H1 (cell line): ENCODE results near the gene S100A13. TPM values are rescaled to one million over a fixed set of nuclear protein-coding genes. Genes with fewer than 3 reads are reported as not detected.

Experiments used
- POLR2A ChIP-seq, 2 experiments: IDR thresholded peaks; 1 replicate in 1 of 2; 2 replicates in 1 of 2; pipeline ENCODE4 v1.6.1; 2011; ENCODE audit warnings: low read depth in 2 of 2, low read length in 2 of 2, mild to moderate bottlenecking in 2 of 2; ENCODE audit errors: control extremely low read depth in 1 of 2
- TAF7 ChIP-seq: optimal IDR thresholded peaks from 2 replicates; pipeline ENCODE3; 2011; ENCODE audit warnings: low read depth, mild to moderate bottlenecking, inconsistent platforms, low read length, moderate library complexity, borderline replicate concordance
- polyA plus RNA-seq, 7 experiments: library from polyadenylated mRNA; depleted of rRNA in 3 of 7; stranded (reverse) in 5 of 7; unstranded in 2 of 7; fragments of >200 nt in 5 of 7; fragments of 200-250 nt in 2 of 7; gene quantifications; 1 replicate in 5 of 7; 2 replicates in 1 of 7; 4 replicates in 1 of 7; pipeline versions ENCODE4 v1.2.1 to v1.2.3, GENCODE V29; 2011 to 2013; ENCODE audit warnings: missing spikeins in 2 of 7, mixed read lengths in 2 of 7
- total RNA-seq: library from RNA; stranded (reverse); fragmentation: NEBNext Ultra II Directional; extraction: Animal tissue kit (Norgen Biotek cat#: 25700); gene quantifications from 2 replicates; pipeline ENCODE4 v1.2.1, GENCODE V29; 2021

S100A13 gene
- total and polyA plus RNA-seq, 2 of the 8 experiments (the other 6 are each of a cell fraction or from before 2014, with no cell fraction given), result 63.6 to 127 TPM

DNA sequence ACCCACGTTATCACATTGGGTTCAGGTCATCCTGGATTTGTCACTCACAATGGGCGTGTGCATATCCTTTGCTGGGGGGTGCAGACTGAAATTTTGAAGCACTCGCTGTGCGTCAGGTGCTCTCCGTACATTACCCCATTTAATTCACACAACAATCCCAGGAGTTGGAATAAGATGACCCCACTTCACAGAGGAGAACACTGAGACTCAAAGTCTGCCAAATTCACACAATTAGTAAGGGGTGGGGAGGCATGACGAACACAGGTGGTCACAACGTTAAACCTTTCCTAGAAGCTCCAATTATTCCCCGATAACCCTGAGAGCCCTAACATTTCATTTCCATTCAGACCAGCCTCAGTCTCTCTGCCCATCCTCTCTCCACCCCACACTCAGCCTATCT, 57.8 kb downstream of the S100A13 start (continued):
- no peak for TF ChIP-seq TAF7
- no peak for TF ChIP-seq POLR2A (IDR thresholded peaks at IDR 0.05; ENCODE audit: control extremely low read depth in 1 of 2, low read depth in 2 of 2, low read length in 2 of 2)
- TF ChIP-seq, all 59 proteins: peak for 0

Other genes starting within 250 kb of the S100A13 start
- not detected in 2 replicates for gene S100A8, start 236.4 kb downstream of the S100A13 start, total RNA-seq
- not detected in 2 replicates for gene S100A8, start 236.4 kb downstream of the S100A13 start, polyA plus RNA-seq (2011; rRNA removed)
- not detected in 2 replicates for gene S100A7A, start 211.0 kb downstream of the S100A13 start, total RNA-seq
- gene S100A7A, start 211.0 kb downstream of the S100A13 start, polyA plus RNA-seq (2011; rRNA removed), result not detected in 2 replicates
- not detected in 2 replicates for gene S100A7, start 166.9 kb downstream of the S100A13 start, total RNA-seq
- gene S100A7, start 166.9 kb downstream of the S100A13 start, polyA plus RNA-seq (2011; rRNA removed), result not detected in 2 replicates
- gene S100A6, start 91.5 kb downstream of the S100A13 start, total RNA-seq, result 11.1 and 11.5 TPM in 2 replicates
- 45.8 and 63.0 TPM in 2 replicates for gene S100A6, start 91.5 kb downstream of the S100A13 start, polyA plus RNA-seq (2011; rRNA removed)
- not detected in 2 replicates for gene S100A5, start 86.6 kb downstream of the S100A13 start, total RNA-seq
- not detected in 2 replicates for gene S100A5, start 86.6 kb downstream of the S100A13 start, polyA plus RNA-seq (2011; rRNA removed)
- gene S100A4, start 81.7 kb downstream of the S100A13 start, total RNA-seq, result 36.3 and 39.6 TPM in 2 replicates
- gene S100A4, start 81.7 kb downstream of the S100A13 start, polyA plus RNA-seq (2011; rRNA removed), result 43.3 and 85.4 TPM in 2 replicates
- 0.47 TPM in 1 of 2 replicates, not detected in the other for gene S100A3, start 78.2 kb downstream of the S100A13 start, total RNA-seq
- gene S100A3, start 78.2 kb downstream of the S100A13 start, polyA plus RNA-seq (2011; rRNA removed), result 0.26 and 0.77 TPM in 2 replicates
- 2.0 TPM in 1 of 2 replicates, not detected in the other for gene S100A2, start 61.7 kb downstream of the S100A13 start, total RNA-seq
- 0.71 and 0.86 TPM in 2 replicates for gene S100A2, start 61.7 kb downstream of the S100A13 start, polyA plus RNA-seq (2011; rRNA removed)
- 14.7 and 14.9 TPM in 2 replicates for gene S100A16, start 14.4 kb downstream of the S100A13 start, total RNA-seq
- 51.7 and 61.4 TPM in 2 replicates for gene S100A16, start 14.4 kb downstream of the S100A13 start, polyA plus RNA-seq (2011; rRNA removed)
- gene S100A14, start 11.2 kb downstream of the S100A13 start, total RNA-seq, result 1.4 and 1.5 TPM in 2 replicates
- gene S100A14, start 11.2 kb downstream of the S100A13 start, polyA plus RNA-seq (2011; rRNA removed), result 3.7 and 5.3 TPM in 2 replicates
- not detected in 2 replicates for gene S100A1, start 929 bp upstream of the S100A13 start, total RNA-seq
- 1.1 and 2.0 TPM in 2 replicates for gene S100A1, start 929 bp upstream of the S100A13 start, polyA plus RNA-seq (2011; rRNA removed)
- gene CHTOP, start 6.6 kb upstream of the S100A13 start, total RNA-seq, result 103 and 104 TPM in 2 replicates
- gene CHTOP, start 6.6 kb upstream of the S100A13 start, polyA plus RNA-seq (2011; rRNA removed), result 73.6 and 84.6 TPM in 2 replicates
- 22.3 and 25.7 TPM in 2 replicates for gene SNAPIN, start 31.2 kb upstream of the S100A13 start, total RNA-seq
- 24.7 and 31.1 TPM in 2 replicates for gene SNAPIN, start 31.2 kb upstream of the S100A13 start, polyA plus RNA-seq (2011; rRNA removed)
- gene ILF2, start 43.5 kb upstream of the S100A13 start, total RNA-seq, result 387 and 389 TPM in 2 replicates
- 290 and 474 TPM in 2 replicates for gene ILF2, start 43.5 kb upstream of the S100A13 start, polyA plus RNA-seq (2011; rRNA removed)
- gene NPR1, start 51.2 kb upstream of the S100A13 start, total RNA-seq, result 11.1 and 13.2 TPM in 2 replicates
- 10.5 and 11.7 TPM in 2 replicates for gene NPR1, start 51.2 kb upstream of the S100A13 start, polyA plus RNA-seq (2011; rRNA removed)
- gene INTS3, start 100.5 kb upstream of the S100A13 start, total RNA-seq, result 63.2 and 66.8 TPM in 2 replicates
- 86.9 and 93.2 TPM in 2 replicates for gene INTS3, start 100.5 kb upstream of the S100A13 start, polyA plus RNA-seq (2011; rRNA removed)
- 29.4 and 39.1 TPM in 2 replicates for gene SLC27A3, start 147.9 kb upstream of the S100A13 start, total RNA-seq
- 40.1 and 51.2 TPM in 2 replicates for gene SLC27A3, start 147.9 kb upstream of the S100A13 start, polyA plus RNA-seq (2011; rRNA removed)